GM23338 (cell line): ENCODE results near the gene SPINK8. TPM values are rescaled to one million over a fixed set of nuclear protein-coding genes. Genes with fewer than 3 reads are reported as not detected.

Experiments
- ATAC-seq: fragments of 200-7000 bp; cut with Tn5 transposase; 3 replicates; pipeline ENCODE4 v1.9.1; 2020
- DNase-seq: peaks from one replicate; pipeline ENCODE4 v3.0.0-alpha.2; 2015; ENCODE audit warnings: low spot score
- H2AFZ ChIP-seq: fragments of 200-600 bp; sonication (generic); 2 replicates; pipeline ENCODE4 v1.8.0; 2016; ENCODE audit warnings: antibody characterized with exemption, mild to moderate bottlenecking, moderate library complexity
- H3F3A ChIP-seq: fragments of 200-600 bp; sonication (generic); replicated peaks from 2 replicates; pipeline ENCODE4 v1.8.0; 2017; ENCODE audit warnings: antibody characterized with exemption, mixed run types, low read depth
- H3K27ac ChIP-seq: fragments of 200-600 bp; sonication (generic); 2 replicates; pipeline ENCODE4 v1.6.1; 2016; ENCODE audit warnings: low read depth
- H3K27me3 ChIP-seq: fragments of 200-600 bp; sonication (generic); 2 replicates; pipeline ENCODE4 v1.8.0; 2016; ENCODE audit warnings: mild to moderate bottlenecking, mixed run types, moderate library complexity; ENCODE audit not compliant: insufficient read depth
- H3K36me3 ChIP-seq: fragments of 200-600 bp; sonication (generic); 2 replicates; pipeline ENCODE4 v1.8.0; 2016; ENCODE audit warnings: mild to moderate bottlenecking; ENCODE audit not compliant: insufficient read depth
- H3K4me1 ChIP-seq: fragments of 200-600 bp; sonication (generic); 2 replicates; pipeline ENCODE4 v1.8.0; 2016; ENCODE audit warnings: mild to moderate bottlenecking, moderate library complexity; ENCODE audit not compliant: insufficient read depth
- H3K4me2 ChIP-seq: fragments of 200-600 bp; sonication (generic); 2 replicates; pipeline ENCODE4 v1.7.1; 2017; ENCODE audit warnings: mixed run types
- H3K4me3 ChIP-seq: fragments of 200-600 bp; sonication (generic); 2 replicates; pipeline ENCODE4 v1.6.1; 2016; ENCODE audit warnings: mixed run types
- H3K79me2 ChIP-seq: fragments of 200-600 bp; sonication (generic); replicated peaks from 2 replicates; pipeline ENCODE4 v1.8.0; 2017; ENCODE audit warnings: mild to moderate bottlenecking; ENCODE audit not compliant: insufficient read depth
- H3K9me2 ChIP-seq: fragments of 200-600 bp; sonication (generic); 2 replicates; pipeline ENCODE4 v1.8.0; 2017; ENCODE audit not compliant: insufficient read depth
- H4K20me1 ChIP-seq: fragments of 200-600 bp; sonication (generic); replicated peaks from 2 replicates; pipeline ENCODE4 v1.8.0; 2017; ENCODE audit warnings: mild to moderate bottlenecking; ENCODE audit not compliant: insufficient read depth
- H3K27ac Mint-ChIP-seq: 2 replicates; pipeline ENCODE4 v1.8.0; 2020; ENCODE audit warnings: inconsistent platforms, mild to moderate bottlenecking, moderate library complexity, mixed read lengths
- H3K27me3 Mint-ChIP-seq: 3 replicates; pipeline ENCODE4 v1.8.0; 2022; ENCODE audit warnings: low read depth, mild to moderate bottlenecking, moderate library complexity, mixed read lengths, inconsistent platforms; ENCODE audit not compliant: insufficient read depth, poor library complexity
- H3K36me3 Mint-ChIP-seq: 3 replicates; pipeline ENCODE4 v1.8.0; 2021; ENCODE audit warnings: low read depth, mild to moderate bottlenecking, inconsistent platforms, moderate library complexity, mixed read lengths
- H3K4me1 Mint-ChIP-seq: 3 replicates; pipeline ENCODE4 v1.8.0; 2020; ENCODE audit warnings: mild to moderate bottlenecking, inconsistent platforms, mixed read lengths
- H3K4me3 Mint-ChIP-seq: 3 replicates; pipeline ENCODE4 v1.8.0; 2021; ENCODE audit warnings: moderate library complexity, mild to moderate bottlenecking, inconsistent platforms, mixed read lengths
- H3K9me3 Mint-ChIP-seq: 3 replicates; pipeline ENCODE4 v1.8.0; 2020; ENCODE audit warnings: moderate library complexity, mild to moderate bottlenecking, inconsistent platforms, mixed read lengths
- CREB1 ChIP-seq: fragments of 250-450 bp; sonication (Bioruptor Pico); IDR thresholded peaks from 2 replicates; pipeline ENCODE4 v1.5.0; 2020; ENCODE audit warnings: low read depth, mild to moderate bottlenecking, moderate library complexity
- EZH2 ChIP-seq: fragments of 200-600 bp; sonication (generic); IDR thresholded peaks from one replicate; pipeline ENCODE4 v1.8.0; 2017; ENCODE audit warnings: antibody characterized with exemption, mild to moderate bottlenecking, low read depth; ENCODE audit not compliant: unreplicated experiment
- EZH2phosphoT487 ChIP-seq: fragments of 200-600 bp; sonication (generic); IDR thresholded peaks from one replicate; pipeline ENCODE4 v1.8.1; 2018; ENCODE audit warnings: antibody characterized with exemption; ENCODE audit not compliant: unreplicated experiment
- JUNB ChIP-seq: IDR thresholded peaks from one replicate; pipeline ENCODE4 v1.6.1; 2016; ENCODE audit warnings: antibody characterized with exemption; ENCODE audit not compliant: unreplicated experiment
- NANOG ChIP-seq: IDR thresholded peaks from 2 replicates; pipeline ENCODE4 v1.6.1; 2016; ENCODE audit warnings: antibody characterized with exemption, borderline replicate concordance
- STAT1 ChIP-seq: IDR thresholded peaks from one replicate; pipeline ENCODE4 v1.6.1; 2016; ENCODE audit warnings: antibody characterized with exemption; ENCODE audit not compliant: unreplicated experiment
- ZNF114 ChIP-seq: fragments of 250-450 bp; sonication (Bioruptor Pico); IDR thresholded peaks from 2 replicates; pipeline ENCODE4 v1.5.0; 2020; ENCODE audit warnings: mild to moderate bottlenecking, moderate library complexity
- ZNF331 ChIP-seq: fragments of 250-450 bp; sonication (Bioruptor Pico); IDR thresholded peaks from 2 replicates; pipeline ENCODE4 v1.5.0; 2020; ENCODE audit warnings: low read depth, mild to moderate bottlenecking, moderate library complexity
- polyA plus RNA-seq: library from polyadenylated mRNA; unstranded; fragments of >200 nt; fragmentation: Nextera tagmentation; extraction: Ambion mirVana; gene quantifications from 2 replicates; pipeline ENCODE4 v1.2.1, GENCODE V29; 2016
- total RNA-seq: library from RNA; depleted of rRNA; stranded (reverse); fragments of >200 nt; shearing (Covaris generic); gene quantifications from 2 replicates; pipeline ENCODE4 v1.2.3, GENCODE V29; 2014
- TF ChIP-seq, protein P1 (sequence below): IDR thresholded peaks from 2 replicates; pipeline ENCODE4 v1.6.1; 2016; ENCODE audit warnings: antibody characterized with exemption
- TF ChIP-seq, protein P2 (sequence below): fragments of 250-450 bp; sonication (Bioruptor Pico); IDR thresholded peaks from 2 replicates; pipeline ENCODE4 v1.5.0; 2020; ENCODE audit warnings: mild to moderate bottlenecking, moderate library complexity
- TF ChIP-seq, protein P3 (sequence below), 2 experiments: fragments of 200-600 bp in 1 of 2; sonication (generic) in 1 of 2; conservative IDR thresholded peaks; 2 replicates each; pipeline versions ENCODE4 v1.5.1 to v1.6.1; 2016 to 2017; ENCODE audit warnings: antibody characterized with exemption in 2 of 2, low read depth in 2 of 2, mild to moderate bottlenecking in 2 of 2, moderate library complexity in 1 of 2
- TF ChIP-seq, protein P4 (sequence below): IDR thresholded peaks from one replicate; pipeline ENCODE4 v1.6.1; 2018; ENCODE audit warnings: antibody characterized with exemption; ENCODE audit not compliant: unreplicated experiment

SPINK8 gene
- total and polyA plus RNA-seq, 2 experiments from 2014 or later = not detected

GRCh38 chr3:48361928-48362327, 28.5 kb upstream of the SPINK8 start (continued):
- TF ChIP-seq, protein P1, sequence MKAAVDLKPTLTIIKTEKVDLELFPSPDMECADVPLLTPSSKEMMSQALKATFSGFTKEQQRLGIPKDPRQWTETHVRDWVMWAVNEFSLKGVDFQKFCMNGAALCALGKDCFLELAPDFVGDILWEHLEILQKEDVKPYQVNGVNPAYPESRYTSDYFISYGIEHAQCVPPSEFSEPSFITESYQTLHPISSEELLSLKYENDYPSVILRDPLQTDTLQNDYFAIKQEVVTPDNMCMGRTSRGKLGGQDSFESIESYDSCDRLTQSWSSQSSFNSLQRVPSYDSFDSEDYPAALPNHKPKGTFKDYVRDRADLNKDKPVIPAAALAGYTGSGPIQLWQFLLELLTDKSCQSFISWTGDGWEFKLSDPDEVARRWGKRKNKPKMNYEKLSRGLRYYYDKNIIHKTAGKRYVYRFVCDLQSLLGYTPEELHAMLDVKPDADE = no peak

GRCh38 chr3:48356419-48356818, 23.0 kb upstream of the SPINK8 start:
- no peak for ATAC-seq
- TF ChIP-seq CREB1 (no peak), ZNF114 (CRISPR knock-in tag) (no peak), STAT1 (no peak), JUNB (no peak), EZH2 (no peak), ZNF331 (no peak), EZH2phosphoT487 (no peak), NANOG (no peak)
- TF ChIP-seq, protein P2, sequence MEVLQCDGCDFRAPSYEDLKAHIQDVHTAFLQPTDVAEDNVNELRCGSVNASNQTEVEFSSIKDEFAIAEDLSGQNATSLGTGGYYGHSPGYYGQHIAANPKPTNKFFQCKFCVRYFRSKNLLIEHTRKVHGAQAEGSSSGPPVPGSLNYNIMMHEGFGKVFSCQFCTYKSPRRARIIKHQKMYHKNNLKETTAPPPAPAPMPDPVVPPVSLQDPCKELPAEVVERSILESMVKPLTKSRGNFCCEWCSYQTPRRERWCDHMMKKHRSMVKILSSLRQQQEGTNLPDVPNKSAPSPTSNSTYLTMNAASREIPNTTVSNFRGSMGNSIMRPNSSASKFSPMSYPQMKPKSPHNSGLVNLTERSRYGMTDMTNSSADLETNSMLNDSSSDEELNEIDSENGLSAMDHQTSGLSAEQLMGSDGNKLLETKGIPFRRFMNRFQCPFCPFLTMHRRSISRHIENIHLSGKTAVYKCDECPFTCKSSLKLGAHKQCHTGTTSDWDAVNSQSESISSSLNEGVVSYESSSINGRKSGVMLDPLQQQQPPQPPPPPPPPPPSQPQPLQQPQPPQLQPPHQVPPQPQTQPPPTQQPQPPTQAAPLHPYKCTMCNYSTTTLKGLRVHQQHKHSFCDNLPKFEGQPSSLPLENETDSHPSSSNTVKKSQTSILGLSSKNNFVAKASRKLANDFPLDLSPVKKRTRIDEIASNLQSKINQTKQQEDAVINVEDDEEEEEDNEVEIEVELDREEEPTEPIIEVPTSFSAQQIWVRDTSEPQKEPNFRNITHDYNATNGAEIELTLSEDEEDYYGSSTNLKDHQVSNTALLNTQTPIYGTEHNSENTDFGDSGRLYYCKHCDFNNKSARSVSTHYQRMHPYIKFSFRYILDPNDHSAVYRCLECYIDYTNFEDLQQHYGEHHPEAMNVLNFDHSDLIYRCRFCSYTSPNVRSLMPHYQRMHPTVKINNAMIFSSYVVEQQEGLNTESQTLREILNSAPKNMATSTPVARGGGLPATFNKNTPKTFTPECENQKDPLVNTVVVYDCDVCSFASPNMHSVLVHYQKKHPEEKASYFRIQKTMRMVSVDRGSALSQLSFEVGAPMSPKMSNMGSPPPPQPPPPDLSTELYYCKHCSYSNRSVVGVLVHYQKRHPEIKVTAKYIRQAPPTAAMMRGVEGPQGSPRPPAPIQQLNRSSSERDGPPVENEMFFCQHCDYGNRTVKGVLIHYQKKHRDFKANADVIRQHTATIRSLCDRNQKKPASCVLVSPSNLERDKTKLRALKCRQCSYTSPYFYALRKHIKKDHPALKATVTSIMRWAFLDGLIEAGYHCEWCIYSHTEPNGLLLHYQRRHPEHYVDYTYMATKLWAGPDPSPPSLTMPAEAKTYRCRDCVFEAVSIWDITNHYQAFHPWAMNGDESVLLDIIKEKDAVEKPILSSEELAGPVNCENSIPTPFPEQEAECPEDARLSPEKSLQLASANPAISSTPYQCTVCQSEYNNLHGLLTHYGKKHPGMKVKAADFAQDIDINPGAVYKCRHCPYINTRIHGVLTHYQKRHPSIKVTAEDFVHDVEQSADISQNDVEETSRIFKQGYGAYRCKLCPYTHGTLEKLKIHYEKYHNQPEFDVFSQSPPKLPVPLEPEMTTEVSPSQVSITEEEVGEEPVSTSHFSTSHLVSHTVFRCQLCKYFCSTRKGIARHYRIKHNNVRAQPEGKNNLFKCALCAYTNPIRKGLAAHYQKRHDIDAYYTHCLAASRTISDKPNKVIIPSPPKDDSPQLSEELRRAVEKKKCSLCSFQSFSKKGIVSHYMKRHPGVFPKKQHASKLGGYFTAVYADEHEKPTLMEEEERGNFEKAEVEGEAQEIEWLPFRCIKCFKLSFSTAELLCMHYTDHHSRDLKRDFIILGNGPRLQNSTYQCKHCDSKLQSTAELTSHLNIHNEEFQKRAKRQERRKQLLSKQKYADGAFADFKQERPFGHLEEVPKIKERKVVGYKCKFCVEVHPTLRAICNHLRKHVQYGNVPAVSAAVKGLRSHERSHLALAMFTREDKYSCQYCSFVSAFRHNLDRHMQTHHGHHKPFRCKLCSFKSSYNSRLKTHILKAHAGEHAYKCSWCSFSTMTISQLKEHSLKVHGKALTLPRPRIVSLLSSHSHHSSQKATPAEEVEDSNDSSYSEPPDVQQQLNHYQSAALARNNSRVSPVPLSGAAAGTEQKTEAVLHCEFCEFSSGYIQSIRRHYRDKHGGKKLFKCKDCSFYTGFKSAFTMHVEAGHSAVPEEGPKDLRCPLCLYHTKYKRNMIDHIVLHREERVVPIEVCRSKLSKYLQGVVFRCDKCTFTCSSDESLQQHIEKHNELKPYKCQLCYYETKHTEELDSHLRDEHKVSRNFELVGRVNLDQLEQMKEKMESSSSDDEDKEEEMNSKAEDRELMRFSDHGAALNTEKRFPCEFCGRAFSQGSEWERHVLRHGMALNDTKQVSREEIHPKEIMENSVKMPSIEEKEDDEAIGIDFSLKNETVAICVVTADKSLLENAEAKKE (CRISPR knock-in tag) = no peak
- TF ChIP-seq, protein P1 = no peak
- TF ChIP-seq, protein P3, sequence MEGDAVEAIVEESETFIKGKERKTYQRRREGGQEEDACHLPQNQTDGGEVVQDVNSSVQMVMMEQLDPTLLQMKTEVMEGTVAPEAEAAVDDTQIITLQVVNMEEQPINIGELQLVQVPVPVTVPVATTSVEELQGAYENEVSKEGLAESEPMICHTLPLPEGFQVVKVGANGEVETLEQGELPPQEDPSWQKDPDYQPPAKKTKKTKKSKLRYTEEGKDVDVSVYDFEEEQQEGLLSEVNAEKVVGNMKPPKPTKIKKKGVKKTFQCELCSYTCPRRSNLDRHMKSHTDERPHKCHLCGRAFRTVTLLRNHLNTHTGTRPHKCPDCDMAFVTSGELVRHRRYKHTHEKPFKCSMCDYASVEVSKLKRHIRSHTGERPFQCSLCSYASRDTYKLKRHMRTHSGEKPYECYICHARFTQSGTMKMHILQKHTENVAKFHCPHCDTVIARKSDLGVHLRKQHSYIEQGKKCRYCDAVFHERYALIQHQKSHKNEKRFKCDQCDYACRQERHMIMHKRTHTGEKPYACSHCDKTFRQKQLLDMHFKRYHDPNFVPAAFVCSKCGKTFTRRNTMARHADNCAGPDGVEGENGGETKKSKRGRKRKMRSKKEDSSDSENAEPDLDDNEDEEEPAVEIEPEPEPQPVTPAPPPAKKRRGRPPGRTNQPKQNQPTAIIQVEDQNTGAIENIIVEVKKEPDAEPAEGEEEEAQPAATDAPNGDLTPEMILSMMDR (conservative IDR thresholded peaks at IDR 0.05; ENCODE audit: low read depth in 2 of 2) = no peak
- TF ChIP-seq, protein P4, sequence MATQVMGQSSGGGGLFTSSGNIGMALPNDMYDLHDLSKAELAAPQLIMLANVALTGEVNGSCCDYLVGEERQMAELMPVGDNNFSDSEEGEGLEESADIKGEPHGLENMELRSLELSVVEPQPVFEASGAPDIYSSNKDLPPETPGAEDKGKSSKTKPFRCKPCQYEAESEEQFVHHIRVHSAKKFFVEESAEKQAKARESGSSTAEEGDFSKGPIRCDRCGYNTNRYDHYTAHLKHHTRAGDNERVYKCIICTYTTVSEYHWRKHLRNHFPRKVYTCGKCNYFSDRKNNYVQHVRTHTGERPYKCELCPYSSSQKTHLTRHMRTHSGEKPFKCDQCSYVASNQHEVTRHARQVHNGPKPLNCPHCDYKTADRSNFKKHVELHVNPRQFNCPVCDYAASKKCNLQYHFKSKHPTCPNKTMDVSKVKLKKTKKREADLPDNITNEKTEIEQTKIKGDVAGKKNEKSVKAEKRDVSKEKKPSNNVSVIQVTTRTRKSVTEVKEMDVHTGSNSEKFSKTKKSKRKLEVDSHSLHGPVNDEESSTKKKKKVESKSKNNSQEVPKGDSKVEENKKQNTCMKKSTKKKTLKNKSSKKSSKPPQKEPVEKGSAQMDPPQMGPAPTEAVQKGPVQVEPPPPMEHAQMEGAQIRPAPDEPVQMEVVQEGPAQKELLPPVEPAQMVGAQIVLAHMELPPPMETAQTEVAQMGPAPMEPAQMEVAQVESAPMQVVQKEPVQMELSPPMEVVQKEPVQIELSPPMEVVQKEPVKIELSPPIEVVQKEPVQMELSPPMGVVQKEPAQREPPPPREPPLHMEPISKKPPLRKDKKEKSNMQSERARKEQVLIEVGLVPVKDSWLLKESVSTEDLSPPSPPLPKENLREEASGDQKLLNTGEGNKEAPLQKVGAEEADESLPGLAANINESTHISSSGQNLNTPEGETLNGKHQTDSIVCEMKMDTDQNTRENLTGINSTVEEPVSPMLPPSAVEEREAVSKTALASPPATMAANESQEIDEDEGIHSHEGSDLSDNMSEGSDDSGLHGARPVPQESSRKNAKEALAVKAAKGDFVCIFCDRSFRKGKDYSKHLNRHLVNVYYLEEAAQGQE = no peak

More at GRCh38 chr3:48356419-48356818, 23.0 kb upstream of the SPINK8 start:
- Mint-ChIP-seq H3K27ac (no peak overlapping the region), H3K4me1 (no peaks in the 10 kb centered on the region), H3K9me3 (peaks cover 16% of the 10 kb centered on the region), H3K27me3 (peaks cover 4% of the 10 kb centered on the region), H3K36me3 (no peaks in the 10 kb centered on the region; the same call in 2 of the 3 replicates), H3K4me3 (no peak overlapping the region)
- Histone ChIP-seq H3F3A (no peaks in the 10 kb centered on the region), H3K4me2 (no peak overlapping the region), H2AFZ (no peak overlapping the region), H3K9me2 (no peaks in the 10 kb centered on the region), H3K79me2 (no peaks in the 10 kb centered on the region), H3K27me3 (peaks cover 6% of the 10 kb centered on the region; the same call in 1 of the 2 replicates), H3K36me3 (no peaks in the 10 kb centered on the region), H3K4me3 (no peak overlapping the region), H3K4me1 (no peaks in the 10 kb centered on the region), H4K20me1 (no peaks in the 10 kb centered on the region), H3K27ac (no peak overlapping the region)
- no peak for DNase-seq
